SH-SY5Y (cell line): Measurements from ENCODE around the gene DCAF10.

Source experiments
- GATA2 ChIP-seq: IDR thresholded peaks from 2 replicates; pipeline ENCODE4 v1.6.1; 2011; ENCODE audit warnings: mild to moderate bottlenecking, low read depth, low read length
- GATA3 ChIP-seq: IDR thresholded peaks from 2 replicates; pipeline ENCODE4 v1.6.1; 2011; ENCODE audit warnings: low read depth, mild to moderate bottlenecking, low read length, moderate library complexity

DNA sequence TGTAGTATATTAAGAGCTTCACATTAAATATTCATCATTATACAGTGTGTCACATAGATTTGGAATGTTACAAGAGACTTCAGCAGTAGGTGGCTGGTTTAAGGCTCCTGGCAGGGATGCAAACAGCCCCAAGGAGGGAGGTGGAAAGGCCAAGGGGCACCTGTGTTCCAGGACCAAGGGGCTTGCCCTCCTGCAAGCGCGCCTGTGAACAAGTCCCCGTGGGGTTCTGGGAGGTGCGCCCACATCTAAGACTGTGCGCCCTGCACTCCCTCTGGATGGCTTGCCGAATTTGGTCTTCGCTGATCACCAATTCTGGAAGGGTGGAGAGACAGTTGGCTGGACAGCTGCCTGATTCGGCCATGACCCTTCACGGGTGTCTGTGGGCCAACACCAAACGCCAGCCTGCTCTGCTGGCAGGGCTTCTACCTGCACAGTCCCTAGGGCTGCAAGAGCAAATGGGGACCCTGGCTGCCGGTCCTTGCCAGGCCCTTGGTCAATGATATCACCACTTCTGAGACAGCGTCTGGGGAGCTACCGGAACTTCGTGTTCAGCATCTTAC, 115.4 kb downstream of the DCAF10 start:
- no peak for TF ChIP-seq GATA2
- TF ChIP-seq GATA3, result no peak
